K562 (cell line): ENCODE results near the gene TBC1D1.

Experiments
- FOXA1 ChIP-seq: fragments of 450-650 bp; IDR thresholded peaks from 2 replicates; pipeline ENCODE4 v1.6.1; 2016; ENCODE audit warnings: mild to moderate bottlenecking, borderline replicate concordance
- SMARCC2 ChIP-seq: fragments of 450-650 bp; IDR thresholded peaks from 2 replicates; pipeline ENCODE4 v1.6.1; 2017; ENCODE audit warnings: antibody characterized with exemption, moderate library complexity, mild to moderate bottlenecking, low read depth
- TF ChIP-seq, protein P1 (sequence below): sonication (generic); formaldehyde crosslinking; IDR thresholded peaks from 2 replicates; pipeline ENCODE4 v1.8.0; 2023; ENCODE audit warnings: mild to moderate bottlenecking, missing genetic modification reagents
- TF ChIP-seq, protein P2 (sequence below): sonication (generic); formaldehyde crosslinking; IDR thresholded peaks from 2 replicates; pipeline ENCODE4 v1.4.0; 2020; ENCODE audit warnings: mild to moderate bottlenecking, missing genetic modification reagents

DNA sequence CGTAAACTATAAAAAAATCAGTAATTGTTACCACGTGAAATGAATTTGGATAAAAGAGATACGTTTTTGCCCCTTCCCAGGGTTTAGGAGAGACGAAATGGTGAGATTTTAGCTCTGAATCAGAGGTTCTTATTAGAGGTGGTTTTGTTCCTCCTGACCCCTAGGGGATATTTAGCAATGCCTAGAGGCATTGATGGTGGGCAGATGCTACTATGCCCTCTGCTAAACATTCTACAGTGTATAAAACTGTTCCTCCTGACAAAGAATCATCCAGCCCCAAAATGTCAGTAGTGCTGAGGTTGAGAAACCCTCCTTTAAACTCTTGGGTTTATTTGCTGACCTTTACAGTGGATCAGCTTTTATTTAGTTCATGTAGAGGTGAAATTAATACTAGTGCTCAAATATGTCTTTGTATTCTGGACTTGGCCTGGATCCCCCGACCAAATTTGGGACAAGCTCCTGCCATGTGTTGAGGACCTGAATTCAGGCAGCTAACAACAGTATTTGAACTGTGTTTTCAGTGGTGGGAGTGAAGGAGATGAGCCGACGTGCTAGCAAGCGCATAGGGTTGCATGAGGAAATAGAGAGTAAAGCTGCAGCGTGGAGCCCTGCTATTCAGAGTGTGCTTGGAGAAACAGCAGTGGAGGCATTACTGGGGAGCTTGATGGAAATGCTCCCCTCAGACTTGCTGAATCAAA lies 195.4 kb downstream of the TBC1D1 start:
- TF ChIP-seq, protein P1, sequence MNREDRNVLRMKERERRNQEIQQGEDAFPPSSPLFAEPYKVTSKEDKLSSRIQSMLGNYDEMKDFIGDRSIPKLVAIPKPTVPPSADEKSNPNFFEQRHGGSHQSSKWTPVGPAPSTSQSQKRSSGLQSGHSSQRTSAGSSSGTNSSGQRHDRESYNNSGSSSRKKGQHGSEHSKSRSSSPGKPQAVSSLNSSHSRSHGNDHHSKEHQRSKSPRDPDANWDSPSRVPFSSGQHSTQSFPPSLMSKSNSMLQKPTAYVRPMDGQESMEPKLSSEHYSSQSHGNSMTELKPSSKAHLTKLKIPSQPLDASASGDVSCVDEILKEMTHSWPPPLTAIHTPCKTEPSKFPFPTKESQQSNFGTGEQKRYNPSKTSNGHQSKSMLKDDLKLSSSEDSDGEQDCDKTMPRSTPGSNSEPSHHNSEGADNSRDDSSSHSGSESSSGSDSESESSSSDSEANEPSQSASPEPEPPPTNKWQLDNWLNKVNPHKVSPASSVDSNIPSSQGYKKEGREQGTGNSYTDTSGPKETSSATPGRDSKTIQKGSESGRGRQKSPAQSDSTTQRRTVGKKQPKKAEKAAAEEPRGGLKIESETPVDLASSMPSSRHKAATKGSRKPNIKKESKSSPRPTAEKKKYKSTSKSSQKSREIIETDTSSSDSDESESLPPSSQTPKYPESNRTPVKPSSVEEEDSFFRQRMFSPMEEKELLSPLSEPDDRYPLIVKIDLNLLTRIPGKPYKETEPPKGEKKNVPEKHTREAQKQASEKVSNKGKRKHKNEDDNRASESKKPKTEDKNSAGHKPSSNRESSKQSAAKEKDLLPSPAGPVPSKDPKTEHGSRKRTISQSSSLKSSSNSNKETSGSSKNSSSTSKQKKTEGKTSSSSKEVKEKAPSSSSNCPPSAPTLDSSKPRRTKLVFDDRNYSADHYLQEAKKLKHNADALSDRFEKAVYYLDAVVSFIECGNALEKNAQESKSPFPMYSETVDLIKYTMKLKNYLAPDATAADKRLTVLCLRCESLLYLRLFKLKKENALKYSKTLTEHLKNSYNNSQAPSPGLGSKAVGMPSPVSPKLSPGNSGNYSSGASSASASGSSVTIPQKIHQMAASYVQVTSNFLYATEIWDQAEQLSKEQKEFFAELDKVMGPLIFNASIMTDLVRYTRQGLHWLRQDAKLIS (CRISPR knock-in tag): no peak
- TF ChIP-seq, protein P2, sequence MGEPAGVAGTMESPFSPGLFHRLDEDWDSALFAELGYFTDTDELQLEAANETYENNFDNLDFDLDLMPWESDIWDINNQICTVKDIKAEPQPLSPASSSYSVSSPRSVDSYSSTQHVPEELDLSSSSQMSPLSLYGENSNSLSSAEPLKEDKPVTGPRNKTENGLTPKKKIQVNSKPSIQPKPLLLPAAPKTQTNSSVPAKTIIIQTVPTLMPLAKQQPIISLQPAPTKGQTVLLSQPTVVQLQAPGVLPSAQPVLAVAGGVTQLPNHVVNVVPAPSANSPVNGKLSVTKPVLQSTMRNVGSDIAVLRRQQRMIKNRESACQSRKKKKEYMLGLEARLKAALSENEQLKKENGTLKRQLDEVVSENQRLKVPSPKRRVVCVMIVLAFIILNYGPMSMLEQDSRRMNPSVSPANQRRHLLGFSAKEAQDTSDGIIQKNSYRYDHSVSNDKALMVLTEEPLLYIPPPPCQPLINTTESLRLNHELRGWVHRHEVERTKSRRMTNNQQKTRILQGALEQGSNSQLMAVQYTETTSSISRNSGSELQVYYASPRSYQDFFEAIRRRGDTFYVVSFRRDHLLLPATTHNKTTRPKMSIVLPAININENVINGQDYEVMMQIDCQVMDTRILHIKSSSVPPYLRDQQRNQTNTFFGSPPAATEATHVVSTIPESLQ (CRISPR knock-in tag): no peak
- TF ChIP-seq FOXA1: no peak
- TF ChIP-seq SMARCC2: no peak
